ENCODE measurements around the gene PTPRN2. TPM values are rescaled to one million over a fixed set of nuclear protein-coding genes. Genes with fewer than 3 reads are reported as not detected.
A peak's percentile ranks its signal among the peaks of the same experiment; 100 is the strongest.

PTPRN2 gene
- total RNA-seq, 1 donor from 2014 or later: 3.1 TPM

GRCh38 chr7:157615101-157615817 lies 972.4 kb downstream of the PTPRN2 start:
- peak; percentile 34 for DNase-seq

GRCh38 chr7:157614457-157615020 lies 973.1 kb downstream of the PTPRN2 start:
- no peak for DNase-seq

- DNase-seq: peak; percentile 15
Observed at GRCh38 chr7:157613575-157614322, 973.9 kb downstream of the PTPRN2 start.

- DNase-seq: peak; percentile 36
Observed at GRCh38 chr7:157612664-157613561, 974.7 kb downstream of the PTPRN2 start.

GRCh38 chr7:157612009-157612663 lies 975.5 kb downstream of the PTPRN2 start:
- no peak for DNase-seq

- no peak for DNase-seq
Observed at GRCh38 chr7:157611341-157611740, 976.3 kb downstream of the PTPRN2 start.

GRCh38 chr7:157610671-157611295 lies 976.8 kb downstream of the PTPRN2 start:
- DNase-seq: no peak

- no peak for DNase-seq
Observed at GRCh38 chr7:157609932-157610640, 977.5 kb downstream of the PTPRN2 start.

GRCh38 chr7:157609516-157609915 lies 978.1 kb downstream of the PTPRN2 start:
- DNase-seq: no peak

GRCh38 chr7:157607218-157607617 lies 980.4 kb downstream of the PTPRN2 start:
- no peak for DNase-seq

GRCh38 chr7:157606140-157606539 lies 981.5 kb downstream of the PTPRN2 start:
- no peak for DNase-seq

GRCh38 chr7:157605638-157606037 lies 982.0 kb downstream of the PTPRN2 start:
- no peak for DNase-seq

- DNase-seq: no peak
Observed at GRCh38 chr7:157604661-157605381, 982.8 kb downstream of the PTPRN2 start.

- DNase-seq: no peak
Observed at GRCh38 chr7:157603716-157604115, 983.9 kb downstream of the PTPRN2 start.

- no peak for DNase-seq
Observed at GRCh38 chr7:157603005-157603404, 984.6 kb downstream of the PTPRN2 start.

GRCh38 chr7:157602581-157602980 lies 985.0 kb downstream of the PTPRN2 start:
- no peak for DNase-seq

GRCh38 chr7:157602156-157602555 lies 985.5 kb downstream of the PTPRN2 start:
- DNase-seq: no peak

- peak; percentile 12 for DNase-seq
Observed at GRCh38 chr7:157601530-157601929, 986.1 kb downstream of the PTPRN2 start.

GRCh38 chr7:157599491-157599890 lies 988.1 kb downstream of the PTPRN2 start:
- DNase-seq: no peak

GRCh38 chr7:157597562-157597961 lies 990.1 kb downstream of the PTPRN2 start:
- no peak for DNase-seq
